ENCODE results near the gene ABCA12. TPM values are rescaled to one million over a fixed set of nuclear protein-coding genes. Genes with fewer than 3 reads are reported as not detected.
"Not testable (repeated sequence)": the region's sequence is repeated elsewhere in the genome, so short reads cannot be mapped to it uniquely, and the experiment has no call there.

Gene ABCA12
- total RNA-seq, 2 donors from 2014 or later: not detected

DNA sequence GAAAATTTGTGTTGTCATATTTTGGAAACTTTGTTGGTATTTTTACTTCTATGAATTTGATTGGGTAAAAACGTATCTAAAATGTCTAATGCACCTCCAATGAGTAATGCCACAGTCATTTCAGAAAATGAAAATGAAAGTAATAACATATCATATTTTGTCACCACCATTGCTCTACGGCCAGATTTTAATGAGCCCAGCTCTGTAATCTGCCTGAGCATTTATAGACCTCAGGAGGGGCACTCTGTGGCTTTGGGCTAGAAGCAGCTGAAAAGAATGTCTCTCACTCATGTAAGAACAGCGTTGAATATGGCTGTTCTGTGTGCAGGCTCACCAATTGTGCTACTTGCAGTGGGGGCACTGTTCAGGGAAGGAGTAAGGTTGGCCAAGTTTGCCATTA, 32.7 kb upstream of the ABCA12 start:
- no peaks in the 10 kb centered on the region for H3K9me3 ChIP-seq
- no peaks in the 10 kb centered on the region for H3K27me3 ChIP-seq
- TF ChIP-seq POLR2A (IDR thresholded peaks at IDR 0.05): no peak
- TF ChIP-seq, protein P1, sequence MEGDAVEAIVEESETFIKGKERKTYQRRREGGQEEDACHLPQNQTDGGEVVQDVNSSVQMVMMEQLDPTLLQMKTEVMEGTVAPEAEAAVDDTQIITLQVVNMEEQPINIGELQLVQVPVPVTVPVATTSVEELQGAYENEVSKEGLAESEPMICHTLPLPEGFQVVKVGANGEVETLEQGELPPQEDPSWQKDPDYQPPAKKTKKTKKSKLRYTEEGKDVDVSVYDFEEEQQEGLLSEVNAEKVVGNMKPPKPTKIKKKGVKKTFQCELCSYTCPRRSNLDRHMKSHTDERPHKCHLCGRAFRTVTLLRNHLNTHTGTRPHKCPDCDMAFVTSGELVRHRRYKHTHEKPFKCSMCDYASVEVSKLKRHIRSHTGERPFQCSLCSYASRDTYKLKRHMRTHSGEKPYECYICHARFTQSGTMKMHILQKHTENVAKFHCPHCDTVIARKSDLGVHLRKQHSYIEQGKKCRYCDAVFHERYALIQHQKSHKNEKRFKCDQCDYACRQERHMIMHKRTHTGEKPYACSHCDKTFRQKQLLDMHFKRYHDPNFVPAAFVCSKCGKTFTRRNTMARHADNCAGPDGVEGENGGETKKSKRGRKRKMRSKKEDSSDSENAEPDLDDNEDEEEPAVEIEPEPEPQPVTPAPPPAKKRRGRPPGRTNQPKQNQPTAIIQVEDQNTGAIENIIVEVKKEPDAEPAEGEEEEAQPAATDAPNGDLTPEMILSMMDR (IDR thresholded peaks at IDR 0.05): no peak
- H3K4me1 ChIP-seq: no peaks in the 10 kb centered on the region
- H3K36me3 ChIP-seq (replicated peaks in 1 of 2; ENCODE audit: insufficient read depth in 1 of 2, low read depth in 2 of 2): no peaks in the 10 kb centered on the region
- no peak overlapping the region for H3K27ac ChIP-seq
- 37 to 38% methylated on average over 3 of the region's 3 CpGs for WGBS, 2 donors
- no peak for ATAC-seq
- DNase-seq: no peak
- intact Hi-C loops (cut with DNase I): no loop called here
- H3K4me3 ChIP-seq: no peak overlapping the region

DNA sequence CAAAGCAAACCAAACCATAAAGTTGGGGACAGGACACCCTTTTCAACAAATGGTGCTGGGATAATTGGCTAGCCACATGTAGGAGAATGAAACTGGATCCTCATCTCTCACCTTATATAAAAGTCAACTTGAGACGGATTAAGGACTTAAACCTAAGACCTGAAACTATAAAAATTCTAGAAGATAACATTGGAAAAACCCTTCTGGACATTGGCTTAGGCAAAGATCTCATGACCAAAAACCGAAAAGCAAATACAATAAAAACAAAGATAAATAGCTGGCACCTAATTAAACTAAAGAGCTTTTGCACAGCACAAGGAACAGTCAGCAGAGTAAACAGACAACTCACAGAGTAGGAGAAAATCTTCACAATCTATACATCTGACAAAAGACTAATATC, 28.1 kb upstream of the ABCA12 start:
- 44 to 50% methylated on average over 2 of the region's 2 CpGs for WGBS, 2 donors
- H3K27me3 ChIP-seq; H3K9me3 ChIP-seq; intact Hi-C loops (cut with DNase I); DNase-seq; ATAC-seq; H3K27ac ChIP-seq; H3K36me3 ChIP-seq (replicated peaks in 1 of 2; ENCODE audit: insufficient read depth in 1 of 2, low read depth in 2 of 2); H3K4me3 ChIP-seq; H3K4me1 ChIP-seq: not testable (repeated sequence)

DNA sequence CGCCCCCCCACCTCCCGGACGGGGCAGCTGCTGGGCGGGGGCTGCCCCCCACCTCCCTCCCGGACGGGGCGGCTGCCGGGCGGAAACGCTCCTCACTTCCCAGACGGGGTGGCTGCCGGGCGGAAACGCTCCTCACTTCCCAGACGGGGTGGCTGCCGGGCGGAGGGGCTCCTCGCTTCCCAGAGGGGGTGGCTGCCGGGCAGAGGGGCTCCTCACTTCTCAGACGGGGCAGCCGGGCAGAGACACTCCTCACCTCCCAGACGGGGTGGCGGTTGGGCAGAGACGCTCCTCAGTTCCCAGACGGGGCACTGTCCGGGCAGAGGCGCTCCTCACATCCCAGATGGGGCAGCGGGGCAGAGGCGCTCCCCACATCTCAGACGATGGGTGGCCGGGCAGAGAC, 24.9 kb upstream of the ABCA12 start:
- ATAC-seq; H3K4me1 ChIP-seq; H3K27ac ChIP-seq; H3K36me3 ChIP-seq (replicated peaks in 1 of 2; ENCODE audit: insufficient read depth in 1 of 2, low read depth in 2 of 2); intact Hi-C loops (cut with DNase I); H3K27me3 ChIP-seq; H3K4me3 ChIP-seq; H3K9me3 ChIP-seq; DNase-seq: not testable (repeated sequence)
- 80% methylated on average over 1 of the region's 31 CpGs; no CpG with 5 or more reads in 1 of the 2 donors for WGBS, 2 donors

DNA sequence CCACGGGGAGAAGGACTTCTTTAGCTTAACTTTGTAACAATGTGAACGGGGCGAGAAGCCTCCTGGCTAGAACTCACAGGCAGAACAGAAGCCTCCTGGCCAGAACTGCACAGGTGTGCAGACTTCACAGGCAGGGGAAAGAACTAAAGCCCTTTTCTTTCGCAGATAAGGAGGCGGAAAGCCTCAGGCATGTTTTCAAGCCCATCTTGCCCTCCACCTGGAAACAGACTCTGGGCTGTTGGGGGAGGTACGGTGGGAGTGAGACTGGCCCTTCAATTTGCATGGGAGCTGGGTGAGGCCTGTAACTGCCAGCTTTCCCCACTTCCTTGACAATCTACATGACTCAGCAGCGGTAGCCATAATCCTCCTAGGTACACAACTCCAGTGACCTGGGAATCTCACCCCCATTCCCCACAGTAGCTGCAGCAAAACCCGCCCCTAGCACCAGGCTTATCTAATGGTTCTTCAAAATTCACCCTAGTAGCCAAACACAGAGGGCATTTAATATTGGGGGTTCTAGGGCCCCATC, 22.9 kb upstream of the ABCA12 start:
- intact Hi-C loops (cut with DNase I): no loop called here
- no peak for ATAC-seq
- 61 to 66% methylated on average over 8 of the region's 8 CpGs for WGBS, 2 donors
- H3K4me3 ChIP-seq: no peak overlapping the region
- peaks cover 0 to 7% (median 0%) of the 10 kb centered on the region in 3 donors for H3K9me3 ChIP-seq
- no peak overlapping the region for H3K27ac ChIP-seq
- no peaks in the 10 kb centered on the region for H3K4me1 ChIP-seq
- no peak for TF ChIP-seq POLR2A (IDR thresholded peaks at IDR 0.05)
- TF ChIP-seq, protein P1 (IDR thresholded peaks at IDR 0.05): no peak
- no peaks in the 10 kb centered on the region for H3K27me3 ChIP-seq
- H3K36me3 ChIP-seq (replicated peaks in 1 of 2; ENCODE audit: insufficient read depth in 1 of 2, low read depth in 2 of 2): no peaks in the 10 kb centered on the region
- DNase-seq: no peak

DNA sequence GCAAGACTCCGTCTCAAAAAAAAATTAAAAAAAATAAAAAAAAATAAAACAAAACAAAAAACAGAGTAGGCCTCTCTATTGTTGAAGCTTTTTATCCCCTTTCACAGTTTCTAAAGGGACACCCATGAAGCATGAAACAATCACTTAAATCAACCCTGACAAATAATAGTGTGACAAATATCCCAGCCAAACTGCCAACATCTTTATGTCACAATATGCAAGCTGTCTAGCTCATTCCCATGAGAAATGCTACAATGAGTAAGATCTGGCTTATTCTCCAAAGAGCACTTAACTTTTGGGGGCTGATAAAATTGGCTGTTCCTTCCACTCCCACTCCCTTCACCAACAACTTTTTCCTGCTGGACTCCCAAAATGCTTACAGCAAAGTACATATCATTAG, 21.7 kb upstream of the ABCA12 start:
- no peak for TF ChIP-seq POLR2A (IDR thresholded peaks at IDR 0.05)
- TF ChIP-seq, protein P1 (IDR thresholded peaks at IDR 0.05): no peak
- Histone ChIP-seq H3K4me1 (no peaks in the 10 kb centered on the region), H3K27ac (no peak overlapping the region), H3K27me3 (no peaks in the 10 kb centered on the region), H3K4me3 (no peak overlapping the region), H3K9me3 (peaks cover 0 to 7% (median 0%) of the 10 kb centered on the region in 3 donors), H3K36me3 (replicated peaks in 1 of 2; ENCODE audit: insufficient read depth in 1 of 2, low read depth in 2 of 2) (no peaks in the 10 kb centered on the region)
- intact Hi-C loops (cut with DNase I): no loop called here
- WGBS, 2 donors: 93 to 94% methylated on average over 1 of the region's 1 CpG
- no peak for ATAC-seq
- DNase-seq: no peak

DNA sequence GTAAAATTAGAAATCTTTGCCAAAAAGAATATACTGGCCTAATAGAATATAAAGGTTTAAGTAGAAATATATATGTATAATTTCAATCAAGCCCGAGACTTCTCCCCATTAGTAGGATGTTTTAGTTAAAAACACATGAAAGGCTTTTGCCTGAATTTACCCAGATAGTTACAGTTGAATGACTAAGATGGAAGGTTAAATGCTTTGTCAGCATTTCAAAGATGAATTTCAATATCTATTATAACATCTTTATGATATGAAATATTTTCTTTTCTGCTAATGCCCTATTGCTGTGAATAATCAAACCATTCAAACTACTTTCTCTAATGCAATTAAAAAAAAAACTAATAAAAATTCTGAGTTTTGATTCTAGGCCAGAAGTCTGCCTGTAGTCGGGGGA, 18.0 kb upstream of the ABCA12 start:
- no peak for DNase-seq
- WGBS, 2 donors: 46 to 55% methylated on average over 2 of the region's 2 CpGs
- H3K27ac ChIP-seq: no peak overlapping the region
- intact Hi-C loops (cut with DNase I): no loop called here
- no peaks in the 10 kb centered on the region for H3K27me3 ChIP-seq
- H3K4me3 ChIP-seq: no peak overlapping the region
- TF ChIP-seq POLR2A (IDR thresholded peaks at IDR 0.05): no peak
- H3K9me3 ChIP-seq: no peaks in the 10 kb centered on the region
- H3K36me3 ChIP-seq (replicated peaks in 1 of 2; ENCODE audit: insufficient read depth in 1 of 2, low read depth in 2 of 2): no peaks in the 10 kb centered on the region
- no peak for ATAC-seq
- H3K4me1 ChIP-seq: no peaks in the 10 kb centered on the region

Data from body of pancreas (tissue), 4 donors.